WTC11 (cell line): ENCODE results near the gene CNTN5. TPM values are rescaled to one million over a fixed set of nuclear protein-coding genes. Genes with fewer than 3 reads are reported as not detected.

Experiments used
- ATAC-seq: fragments of 200-7000 bp; cut with Tn5 transposase; 2 replicates; pipeline ENCODE4 v1.10.0; 2021; ENCODE audit warnings: mild to moderate bottlenecking, moderate library complexity
- CTCF ChIA-PET: fragments of 300-600 bp; sonication (Branson Sonifier 250); formaldehyde crosslinking; loops from one replicate; lab custom pipeline; 2021; ENCODE audit warnings: antibody characterized with exemption; lab: Charles Lee
- POLR2A ChIA-PET: fragments of 350-600 bp; sonication (Branson Sonifier 250); formaldehyde crosslinking; loops from one replicate; lab custom pipeline; 2021; ENCODE audit warnings: antibody characterized with exemption; lab: Charles Lee
- DNase-seq: peaks from one replicate; pipeline ENCODE4 v3.0.0; 2021; ENCODE audit warnings: low spot score
- H3K27ac Mint-ChIP-seq: 2 replicates; pipeline ENCODE4 v1.8.0; 2021; ENCODE audit warnings: mixed read lengths
- H3K27me3 Mint-ChIP-seq: 2 replicates; pipeline ENCODE4 v1.8.0; 2021; ENCODE audit warnings: low read depth, mild to moderate bottlenecking, moderate library complexity, mixed read lengths
- H3K36me3 Mint-ChIP-seq: 2 replicates; pipeline ENCODE4 v1.8.0; 2021; ENCODE audit warnings: mixed read lengths
- H3K4me1 Mint-ChIP-seq: 2 replicates; pipeline ENCODE4 v1.8.0; 2022; ENCODE audit warnings: mixed read lengths
- H3K4me3 Mint-ChIP-seq: 2 replicates; pipeline ENCODE4 v1.8.0; 2021; ENCODE audit warnings: mild to moderate bottlenecking, moderate library complexity, mixed read lengths
- H3K9me3 Mint-ChIP-seq: 2 replicates; pipeline ENCODE4 v1.8.0; 2021; ENCODE audit warnings: mixed read lengths
- FOXJ3 ChIP-seq: sonication (generic); formaldehyde crosslinking; IDR thresholded peaks from 2 replicates; pipeline ENCODE4 v1.9.0; 2021; ENCODE audit warnings: missing genetic modification reagents, mild to moderate bottlenecking, borderline replicate concordance
- GRHL2 ChIP-seq: fragments of 250-450 bp; sonication (Bioruptor Pico); IDR thresholded peaks from 2 replicates; pipeline ENCODE4 v1.8.0; 2022; ENCODE audit warnings: mild to moderate bottlenecking, moderate library complexity; ENCODE audit not compliant: insufficient replicate concordance, severe bottlenecking
- GTF2I ChIP-seq: fragments of 250-450 bp; sonication (Bioruptor Pico); conservative IDR thresholded peaks from 2 replicates; pipeline ENCODE4 v1.4.0; 2021; ENCODE audit warnings: mild to moderate bottlenecking
- JUN ChIP-seq: sonication (generic); formaldehyde crosslinking; IDR thresholded peaks from 2 replicates; pipeline ENCODE4 v1.8.0; 2023; ENCODE audit warnings: mild to moderate bottlenecking, missing genetic modification reagents
- MXD4 ChIP-seq: fragments of 250-450 bp; sonication (Bioruptor Pico); IDR thresholded peaks from 2 replicates; pipeline ENCODE4 v1.8.0; 2021; ENCODE audit warnings: mild to moderate bottlenecking, moderate library complexity, borderline replicate concordance
- NR1H2 ChIP-seq: sonication (generic); formaldehyde crosslinking; IDR thresholded peaks from 2 replicates; pipeline ENCODE4 v1.9.0; 2021; ENCODE audit warnings: mild to moderate bottlenecking, moderate library complexity, missing genetic modification reagents
- PRRX2 ChIP-seq: fragments of 250-450 bp; sonication (Bioruptor Pico); IDR thresholded peaks from 2 replicates; pipeline ENCODE4 v1.8.0; 2021; ENCODE audit warnings: mild to moderate bottlenecking
- TP53 ChIP-seq: sonication (generic); formaldehyde crosslinking; IDR thresholded peaks from 2 replicates; pipeline ENCODE4 v1.8.1; 2023; ENCODE audit warnings: mild to moderate bottlenecking, missing genetic modification reagents
- ZNF416 ChIP-seq: fragments of 250-450 bp; sonication (Bioruptor Pico); IDR thresholded peaks from 2 replicates; pipeline ENCODE4 v1.9.0; 2021; ENCODE audit warnings: mild to moderate bottlenecking, inconsistent platforms
- total RNA-seq: library from RNA; stranded (reverse); gene quantifications from 3 replicates; pipeline ENCODE4 v1.2.3, GENCODE V29; 2021
- TF ChIP-seq, protein P1 (sequence below): fragments of 250-450 bp; sonication (Bioruptor Pico); IDR thresholded peaks from 2 replicates; pipeline ENCODE4 v2.1.2; 2022; ENCODE audit warnings: mild to moderate bottlenecking, moderate library complexity
- TF ChIP-seq, protein P2 (sequence below): sonication (generic); formaldehyde crosslinking; IDR thresholded peaks from 2 replicates; pipeline ENCODE4 v1.8.0; 2023; ENCODE audit warnings: missing genetic modification reagents
- TF ChIP-seq, protein P3 (sequence below): sonication (generic); formaldehyde crosslinking; conservative IDR thresholded peaks from 2 replicates; pipeline ENCODE4 v1.8.1; 2023; ENCODE audit warnings: mild to moderate bottlenecking, low read depth, missing genetic modification reagents, moderate library complexity
- TF ChIP-seq, protein P4 (sequence below): sonication (generic); formaldehyde crosslinking; IDR thresholded peaks from 2 replicates; pipeline ENCODE4 v1.8.0; 2022; ENCODE audit warnings: missing genetic modification reagents
- TF ChIP-seq, protein P5 (sequence below): sonication (generic); formaldehyde crosslinking; IDR thresholded peaks from 2 replicates; pipeline ENCODE4 v1.8.0; 2022; ENCODE audit warnings: mild to moderate bottlenecking, missing genetic modification reagents
- TF ChIP-seq, protein P6 (sequence below): fragments of 250-450 bp; sonication (Bioruptor Pico); IDR thresholded peaks from 2 replicates; pipeline ENCODE4 v1.9.0; 2021; ENCODE audit warnings: mild to moderate bottlenecking, borderline replicate concordance
- TF ChIP-seq, protein P7 (sequence below): sonication (generic); formaldehyde crosslinking; IDR thresholded peaks from 2 replicates; pipeline ENCODE4 v1.8.1; 2022; ENCODE audit warnings: low read depth, missing genetic modification reagents, borderline replicate concordance

CNTN5 gene
- total RNA-seq, 1 experiment from 2014 or later = 0.07 TPM

DNA sequence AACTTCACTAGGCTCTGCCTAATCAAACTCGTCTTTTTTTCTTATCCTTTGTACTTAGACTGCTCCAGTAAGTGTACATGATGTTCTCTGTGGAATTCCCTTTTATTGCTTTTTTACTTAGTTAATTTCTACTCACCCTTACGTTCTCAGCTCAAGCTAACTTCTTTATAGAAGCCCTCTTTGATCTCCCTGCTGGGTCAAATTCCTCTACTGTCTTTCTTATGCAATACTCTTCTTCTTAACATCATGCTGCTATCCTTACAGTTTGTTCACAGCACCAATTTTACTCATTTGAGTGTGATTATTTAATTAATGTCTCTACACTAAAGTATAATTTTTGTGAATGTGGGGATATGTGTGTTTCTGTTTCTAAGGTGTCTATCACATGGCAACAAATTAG lies 498.3 kb downstream of the CNTN5 start (continued):
- TF ChIP-seq TP53 (no peak), JUN (no peak), MXD4 (CRISPR knock-in tag) (no peak), PRRX2 (CRISPR knock-in tag) (no peak), GTF2I (CRISPR knock-in tag) (no peak), GRHL2 (CRISPR knock-in tag) (no peak), FOXJ3 (CRISPR knock-in tag) (no peak)
- TF ChIP-seq, protein P1, sequence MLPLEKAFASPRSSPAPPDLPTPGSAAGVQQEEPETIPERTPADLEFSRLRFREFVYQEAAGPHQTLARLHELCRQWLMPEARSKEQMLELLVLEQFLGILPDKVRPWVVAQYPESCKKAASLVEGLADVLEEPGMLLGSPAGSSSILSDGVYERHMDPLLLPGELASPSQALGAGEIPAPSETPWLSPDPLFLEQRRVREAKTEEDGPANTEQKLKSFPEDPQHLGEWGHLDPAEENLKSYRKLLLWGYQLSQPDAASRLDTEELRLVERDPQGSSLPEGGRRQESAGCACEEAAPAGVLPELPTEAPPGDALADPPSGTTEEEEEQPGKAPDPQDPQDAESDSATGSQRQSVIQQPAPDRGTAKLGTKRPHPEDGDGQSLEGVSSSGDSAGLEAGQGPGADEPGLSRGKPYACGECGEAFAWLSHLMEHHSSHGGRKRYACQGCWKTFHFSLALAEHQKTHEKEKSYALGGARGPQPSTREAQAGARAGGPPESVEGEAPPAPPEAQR (CRISPR knock-in tag) = no peak
- TF ChIP-seq, protein P2, sequence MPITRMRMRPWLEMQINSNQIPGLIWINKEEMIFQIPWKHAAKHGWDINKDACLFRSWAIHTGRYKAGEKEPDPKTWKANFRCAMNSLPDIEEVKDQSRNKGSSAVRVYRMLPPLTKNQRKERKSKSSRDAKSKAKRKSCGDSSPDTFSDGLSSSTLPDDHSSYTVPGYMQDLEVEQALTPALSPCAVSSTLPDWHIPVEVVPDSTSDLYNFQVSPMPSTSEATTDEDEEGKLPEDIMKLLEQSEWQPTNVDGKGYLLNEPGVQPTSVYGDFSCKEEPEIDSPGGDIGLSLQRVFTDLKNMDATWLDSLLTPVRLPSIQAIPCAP = no peak
- TF ChIP-seq, protein P3, sequence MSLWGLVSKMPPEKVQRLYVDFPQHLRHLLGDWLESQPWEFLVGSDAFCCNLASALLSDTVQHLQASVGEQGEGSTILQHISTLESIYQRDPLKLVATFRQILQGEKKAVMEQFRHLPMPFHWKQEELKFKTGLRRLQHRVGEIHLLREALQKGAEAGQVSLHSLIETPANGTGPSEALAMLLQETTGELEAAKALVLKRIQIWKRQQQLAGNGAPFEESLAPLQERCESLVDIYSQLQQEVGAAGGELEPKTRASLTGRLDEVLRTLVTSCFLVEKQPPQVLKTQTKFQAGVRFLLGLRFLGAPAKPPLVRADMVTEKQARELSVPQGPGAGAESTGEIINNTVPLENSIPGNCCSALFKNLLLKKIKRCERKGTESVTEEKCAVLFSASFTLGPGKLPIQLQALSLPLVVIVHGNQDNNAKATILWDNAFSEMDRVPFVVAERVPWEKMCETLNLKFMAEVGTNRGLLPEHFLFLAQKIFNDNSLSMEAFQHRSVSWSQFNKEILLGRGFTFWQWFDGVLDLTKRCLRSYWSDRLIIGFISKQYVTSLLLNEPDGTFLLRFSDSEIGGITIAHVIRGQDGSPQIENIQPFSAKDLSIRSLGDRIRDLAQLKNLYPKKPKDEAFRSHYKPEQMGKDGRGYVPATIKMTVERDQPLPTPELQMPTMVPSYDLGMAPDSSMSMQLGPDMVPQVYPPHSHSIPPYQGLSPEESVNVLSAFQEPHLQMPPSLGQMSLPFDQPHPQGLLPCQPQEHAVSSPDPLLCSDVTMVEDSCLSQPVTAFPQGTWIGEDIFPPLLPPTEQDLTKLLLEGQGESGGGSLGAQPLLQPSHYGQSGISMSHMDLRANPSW (CRISPR knock-in tag) = no peak

DNA sequence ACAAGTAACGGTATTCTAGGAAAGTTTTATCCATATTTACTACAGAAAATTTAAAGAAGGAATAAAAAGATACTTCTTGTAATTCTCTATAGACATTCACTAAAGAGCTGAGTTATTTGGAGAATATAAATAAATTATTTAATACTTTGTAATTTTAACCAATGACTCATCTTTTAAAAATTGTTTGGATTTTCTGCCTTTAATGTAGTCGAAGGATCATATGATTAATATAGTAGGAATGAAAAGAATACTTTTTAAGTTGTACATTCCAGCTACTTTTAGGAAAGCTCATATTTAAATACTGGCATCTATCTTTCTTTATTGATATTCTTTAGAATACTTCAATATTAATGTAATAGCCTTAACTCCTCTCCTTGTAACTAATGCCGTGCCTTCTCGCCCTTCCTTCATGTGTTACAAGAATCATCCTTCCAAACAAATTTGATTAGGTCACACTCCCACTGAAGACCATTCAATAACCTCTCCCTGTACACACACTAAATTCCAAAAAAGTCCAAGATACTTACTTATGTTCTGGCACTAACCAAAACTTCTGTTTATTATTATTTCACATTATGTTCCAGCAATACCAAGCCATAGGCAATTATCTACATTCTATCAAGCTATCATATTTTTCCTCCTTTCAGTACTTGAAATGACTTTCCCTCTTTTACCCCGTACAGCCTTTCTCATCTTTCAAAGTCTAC lies 501.9 kb downstream of the CNTN5 start:
- Mint-ChIP-seq H3K27ac (no peak overlapping the region), H3K27me3 (no peaks in the 10 kb centered on the region), H3K9me3 (no peaks in the 10 kb centered on the region), H3K36me3 (no peaks in the 10 kb centered on the region), H3K4me3 (no peak overlapping the region), H3K4me1 (peaks cover 11% of the 10 kb centered on the region)
- TF ChIP-seq, protein P4, sequence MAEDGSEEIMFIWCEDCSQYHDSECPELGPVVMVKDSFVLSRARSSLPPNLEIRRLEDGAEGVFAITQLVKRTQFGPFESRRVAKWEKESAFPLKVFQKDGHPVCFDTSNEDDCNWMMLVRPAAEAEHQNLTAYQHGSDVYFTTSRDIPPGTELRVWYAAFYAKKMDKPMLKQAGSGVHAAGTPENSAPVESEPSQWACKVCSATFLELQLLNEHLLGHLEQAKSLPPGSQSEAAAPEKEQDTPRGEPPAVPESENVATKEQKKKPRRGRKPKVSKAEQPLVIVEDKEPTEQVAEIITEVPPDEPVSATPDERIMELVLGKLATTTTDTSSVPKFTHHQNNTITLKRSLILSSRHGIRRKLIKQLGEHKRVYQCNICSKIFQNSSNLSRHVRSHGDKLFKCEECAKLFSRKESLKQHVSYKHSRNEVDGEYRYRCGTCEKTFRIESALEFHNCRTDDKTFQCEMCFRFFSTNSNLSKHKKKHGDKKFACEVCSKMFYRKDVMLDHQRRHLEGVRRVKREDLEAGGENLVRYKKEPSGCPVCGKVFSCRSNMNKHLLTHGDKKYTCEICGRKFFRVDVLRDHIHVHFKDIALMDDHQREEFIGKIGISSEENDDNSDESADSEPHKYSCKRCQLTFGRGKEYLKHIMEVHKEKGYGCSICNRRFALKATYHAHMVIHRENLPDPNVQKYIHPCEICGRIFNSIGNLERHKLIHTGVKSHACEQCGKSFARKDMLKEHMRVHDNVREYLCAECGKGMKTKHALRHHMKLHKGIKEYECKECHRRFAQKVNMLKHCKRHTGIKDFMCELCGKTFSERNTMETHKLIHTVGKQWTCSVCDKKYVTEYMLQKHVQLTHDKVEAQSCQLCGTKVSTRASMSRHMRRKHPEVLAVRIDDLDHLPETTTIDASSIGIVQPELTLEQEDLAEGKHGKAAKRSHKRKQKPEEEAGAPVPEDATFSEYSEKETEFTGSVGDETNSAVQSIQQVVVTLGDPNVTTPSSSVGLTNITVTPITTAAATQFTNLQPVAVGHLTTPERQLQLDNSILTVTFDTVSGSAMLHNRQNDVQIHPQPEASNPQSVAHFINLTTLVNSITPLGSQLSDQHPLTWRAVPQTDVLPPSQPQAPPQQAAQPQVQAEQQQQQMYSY (CRISPR knock-in tag) = no peak
- TF ChIP-seq, protein P5, sequence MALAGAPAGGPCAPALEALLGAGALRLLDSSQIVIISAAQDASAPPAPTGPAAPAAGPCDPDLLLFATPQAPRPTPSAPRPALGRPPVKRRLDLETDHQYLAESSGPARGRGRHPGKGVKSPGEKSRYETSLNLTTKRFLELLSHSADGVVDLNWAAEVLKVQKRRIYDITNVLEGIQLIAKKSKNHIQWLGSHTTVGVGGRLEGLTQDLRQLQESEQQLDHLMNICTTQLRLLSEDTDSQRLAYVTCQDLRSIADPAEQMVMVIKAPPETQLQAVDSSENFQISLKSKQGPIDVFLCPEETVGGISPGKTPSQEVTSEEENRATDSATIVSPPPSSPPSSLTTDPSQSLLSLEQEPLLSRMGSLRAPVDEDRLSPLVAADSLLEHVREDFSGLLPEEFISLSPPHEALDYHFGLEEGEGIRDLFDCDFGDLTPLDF (CRISPR knock-in tag) = no peak
- TF ChIP-seq, protein P6, sequence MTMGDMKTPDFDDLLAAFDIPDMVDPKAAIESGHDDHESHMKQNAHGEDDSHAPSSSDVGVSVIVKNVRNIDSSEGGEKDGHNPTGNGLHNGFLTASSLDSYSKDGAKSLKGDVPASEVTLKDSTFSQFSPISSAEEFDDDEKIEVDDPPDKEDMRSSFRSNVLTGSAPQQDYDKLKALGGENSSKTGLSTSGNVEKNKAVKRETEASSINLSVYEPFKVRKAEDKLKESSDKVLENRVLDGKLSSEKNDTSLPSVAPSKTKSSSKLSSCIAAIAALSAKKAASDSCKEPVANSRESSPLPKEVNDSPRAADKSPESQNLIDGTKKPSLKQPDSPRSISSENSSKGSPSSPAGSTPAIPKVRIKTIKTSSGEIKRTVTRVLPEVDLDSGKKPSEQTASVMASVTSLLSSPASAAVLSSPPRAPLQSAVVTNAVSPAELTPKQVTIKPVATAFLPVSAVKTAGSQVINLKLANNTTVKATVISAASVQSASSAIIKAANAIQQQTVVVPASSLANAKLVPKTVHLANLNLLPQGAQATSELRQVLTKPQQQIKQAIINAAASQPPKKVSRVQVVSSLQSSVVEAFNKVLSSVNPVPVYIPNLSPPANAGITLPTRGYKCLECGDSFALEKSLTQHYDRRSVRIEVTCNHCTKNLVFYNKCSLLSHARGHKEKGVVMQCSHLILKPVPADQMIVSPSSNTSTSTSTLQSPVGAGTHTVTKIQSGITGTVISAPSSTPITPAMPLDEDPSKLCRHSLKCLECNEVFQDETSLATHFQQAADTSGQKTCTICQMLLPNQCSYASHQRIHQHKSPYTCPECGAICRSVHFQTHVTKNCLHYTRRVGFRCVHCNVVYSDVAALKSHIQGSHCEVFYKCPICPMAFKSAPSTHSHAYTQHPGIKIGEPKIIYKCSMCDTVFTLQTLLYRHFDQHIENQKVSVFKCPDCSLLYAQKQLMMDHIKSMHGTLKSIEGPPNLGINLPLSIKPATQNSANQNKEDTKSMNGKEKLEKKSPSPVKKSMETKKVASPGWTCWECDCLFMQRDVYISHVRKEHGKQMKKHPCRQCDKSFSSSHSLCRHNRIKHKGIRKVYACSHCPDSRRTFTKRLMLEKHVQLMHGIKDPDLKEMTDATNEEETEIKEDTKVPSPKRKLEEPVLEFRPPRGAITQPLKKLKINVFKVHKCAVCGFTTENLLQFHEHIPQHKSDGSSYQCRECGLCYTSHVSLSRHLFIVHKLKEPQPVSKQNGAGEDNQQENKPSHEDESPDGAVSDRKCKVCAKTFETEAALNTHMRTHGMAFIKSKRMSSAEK (CRISPR knock-in tag) = no peak
- no peak for TF ChIP-seq ZNF416 (CRISPR knock-in tag)
- TF ChIP-seq NR1H2 = no peak
- TF ChIP-seq, protein P7, sequence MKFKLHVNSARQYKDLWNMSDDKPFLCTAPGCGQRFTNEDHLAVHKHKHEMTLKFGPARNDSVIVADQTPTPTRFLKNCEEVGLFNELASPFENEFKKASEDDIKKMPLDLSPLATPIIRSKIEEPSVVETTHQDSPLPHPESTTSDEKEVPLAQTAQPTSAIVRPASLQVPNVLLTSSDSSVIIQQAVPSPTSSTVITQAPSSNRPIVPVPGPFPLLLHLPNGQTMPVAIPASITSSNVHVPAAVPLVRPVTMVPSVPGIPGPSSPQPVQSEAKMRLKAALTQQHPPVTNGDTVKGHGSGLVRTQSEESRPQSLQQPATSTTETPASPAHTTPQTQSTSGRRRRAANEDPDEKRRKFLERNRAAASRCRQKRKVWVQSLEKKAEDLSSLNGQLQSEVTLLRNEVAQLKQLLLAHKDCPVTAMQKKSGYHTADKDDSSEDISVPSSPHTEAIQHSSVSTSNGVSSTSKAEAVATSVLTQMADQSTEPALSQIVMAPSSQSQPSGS (CRISPR knock-in tag) = no peak
- no peak for ATAC-seq
- POLR2A ChIA-PET = no interaction called here
- CTCF ChIA-PET = no interaction called here
- DNase-seq = no peak
